Kidney (tissue), 14 donors: ENCODE measurements around the gene ZNF436. TPM values are rescaled to one million over a fixed set of nuclear protein-coding genes. Genes with fewer than 3 reads are reported as not detected.
A peak's percentile ranks its signal among the peaks of the same experiment; 100 is the strongest.
"Not testable (repeated sequence)": the region's sequence is repeated elsewhere in the genome, so short reads cannot be mapped to it uniquely, and the experiment has no call there.

ENCODE experiments used
- DNase-seq, 5 donors: peaks; one replicate each; pipeline ENCODE4 v3.0.0-alpha.2; 2013 to 2020
- FAIRE-seq: peaks from 2 replicates; lab custom pipeline; 2012; peaks lifted over from hg19 to GRCh38; lab: Jason Lieb, UNC
- H3K27ac ChIP-seq, 2 donors: one replicate each; pipeline ENCODE4 v1.7.0; 2013; ENCODE audit warnings: low read depth in 2 of 2, low read length in 2 of 2, inconsistent platforms in 1 of 2
- H3K27me3 ChIP-seq: one replicate; pipeline ENCODE4 v1.7.1; 2013; ENCODE audit warnings: low read length, inconsistent platforms; ENCODE audit not compliant: control insufficient read depth, insufficient read depth
- H3K36me3 ChIP-seq, 3 donors: one replicate each; pipeline versions ENCODE4 v1.7.0 to v1.7.1; 2013; ENCODE audit warnings: low read length in 3 of 3, control low read depth in 1 of 3, inconsistent platforms in 1 of 3; ENCODE audit not compliant: insufficient read depth in 3 of 3, control insufficient read depth in 2 of 3
- H3K4me1 ChIP-seq, 3 donors: one replicate each; pipeline versions ENCODE4 v1.7.0 to v1.7.1; 2013; ENCODE audit warnings: low read length in 3 of 3, inconsistent platforms in 1 of 3, low read depth in 1 of 3; ENCODE audit not compliant: control insufficient read depth in 2 of 3, insufficient read depth in 2 of 3
- H3K4me3 ChIP-seq, 3 donors: one replicate each; pipeline versions ENCODE4 v1.7.0 to v1.8.1; 2013; ENCODE audit warnings: low read length in 3 of 3, control low read depth in 1 of 3, inconsistent platforms in 1 of 3
- H3K9ac ChIP-seq, 3 donors: one replicate each; pipeline versions ENCODE4 v1.7.0 to v1.7.1; 2013; ENCODE audit warnings: low read length in 3 of 3, control low read depth in 1 of 3, inconsistent platforms in 1 of 3
- H3K9me3 ChIP-seq, 3 donors: one replicate each; pipeline versions ENCODE4 v1.7.0 to v1.7.1; 2013; ENCODE audit warnings: low read length in 3 of 3, control low read depth in 1 of 3, inconsistent platforms in 1 of 3; ENCODE audit not compliant: control insufficient read depth in 2 of 3, insufficient read depth in 1 of 3
- intact Hi-C: fragments of 100-400 bp; cut with DNase I; formaldehyde crosslinking; loops from one replicate; pipeline ENCODE4 v1.11.1; 2022
- polyA plus RNA-seq: library from polyadenylated mRNA; stranded (reverse); fragments of 350-450 nt; fragmentation: Illumina TruSeq; extraction: RNeasy Lipid Tissue Mini Kit (QIAGEN cat#74804); gene quantifications from one replicate; pipeline ENCODE4 v1.2.3, GENCODE V29; 2014; ENCODE audit warnings: low read depth, low replicate concordance; ENCODE audit not compliant: insufficient read depth
- total RNA-seq: library from RNA; stranded (reverse); fragmentation: NEBNext Ultra II Directional; extraction: Animal tissue kit (Norgen Biotek cat#: 25700); gene quantifications from one replicate; pipeline ENCODE4 v1.2.1, GENCODE V29; 2021
- TF ChIP-seq, protein P1 (sequence below): IDR thresholded peaks from 3 replicates; pipeline ENCODE4 v1.5.1; 2012; ENCODE audit warnings: mild to moderate bottlenecking, moderate library complexity, borderline replicate concordance; ENCODE audit not compliant: insufficient read depth; ENCODE audit errors: extremely low read depth
- donor health status: control.
- donor health status: control.
- donor health status: control.
- donor health status: control.
- donor health status: control.
- donor health status: DM: yes; HTN: yes; CAD: no.
- donor health status: Normal renal cell carcinoma (clear cell type).

The ZNF436 gene
- total and polyA plus RNA-seq, 2 donors from 2014 or later = 4.6 to 19.8 TPM

GRCh38 chr1:23383577-23384311 is 14.1 kb upstream of the ZNF436 start:
- TF ChIP-seq, protein P1, sequence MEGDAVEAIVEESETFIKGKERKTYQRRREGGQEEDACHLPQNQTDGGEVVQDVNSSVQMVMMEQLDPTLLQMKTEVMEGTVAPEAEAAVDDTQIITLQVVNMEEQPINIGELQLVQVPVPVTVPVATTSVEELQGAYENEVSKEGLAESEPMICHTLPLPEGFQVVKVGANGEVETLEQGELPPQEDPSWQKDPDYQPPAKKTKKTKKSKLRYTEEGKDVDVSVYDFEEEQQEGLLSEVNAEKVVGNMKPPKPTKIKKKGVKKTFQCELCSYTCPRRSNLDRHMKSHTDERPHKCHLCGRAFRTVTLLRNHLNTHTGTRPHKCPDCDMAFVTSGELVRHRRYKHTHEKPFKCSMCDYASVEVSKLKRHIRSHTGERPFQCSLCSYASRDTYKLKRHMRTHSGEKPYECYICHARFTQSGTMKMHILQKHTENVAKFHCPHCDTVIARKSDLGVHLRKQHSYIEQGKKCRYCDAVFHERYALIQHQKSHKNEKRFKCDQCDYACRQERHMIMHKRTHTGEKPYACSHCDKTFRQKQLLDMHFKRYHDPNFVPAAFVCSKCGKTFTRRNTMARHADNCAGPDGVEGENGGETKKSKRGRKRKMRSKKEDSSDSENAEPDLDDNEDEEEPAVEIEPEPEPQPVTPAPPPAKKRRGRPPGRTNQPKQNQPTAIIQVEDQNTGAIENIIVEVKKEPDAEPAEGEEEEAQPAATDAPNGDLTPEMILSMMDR = no peak
- Histone ChIP-seq H3K27ac (no peak overlapping the region), H3K9me3 (no peaks in the 10 kb centered on the region), H3K36me3 (peaks cover 0 to 11% (median 10%) of the 10 kb centered on the region in 3 donors), H3K4me3 (no peak overlapping the region), H3K27me3 (no peaks in the 10 kb centered on the region), H3K4me1 (peaks cover 0 to 2% (median 0%) of the 10 kb centered on the region in 3 donors), H3K9ac (no peak overlapping the region)
- peak in 1 of 5 donors; percentile 44 for DNase-seq
- no peak for FAIRE-seq
- intact Hi-C loops = no loop called here

- TF ChIP-seq, protein P1 = no peak
- no peak for DNase-seq
- H3K9ac ChIP-seq = no peak overlapping the region
- H3K4me1 ChIP-seq = peaks cover 0 to 8% (median 0%) of the 10 kb centered on the region in 3 donors
- no peak overlapping the region for H3K27ac ChIP-seq
- H3K27me3 ChIP-seq = no peaks in the 10 kb centered on the region
- peaks cover 0 to 16% (median 7%) of the 10 kb centered on the region in 3 donors for H3K36me3 ChIP-seq
- H3K4me3 ChIP-seq = no peak overlapping the region
- intact Hi-C loops = no loop called here
- FAIRE-seq = no peak
- H3K9me3 ChIP-seq = no peaks in the 10 kb centered on the region
Measured at GRCh38 chr1:23381233-23381885, 11.7 kb upstream of the ZNF436 start.

GRCh38 chr1:23380719-23381118 is 11.1 kb upstream of the ZNF436 start:
- no peak for FAIRE-seq
- Histone ChIP-seq H3K27me3 (no peaks in the 10 kb centered on the region), H3K4me3 (no peak overlapping the region), H3K9me3 (no peaks in the 10 kb centered on the region), H3K27ac (no peak overlapping the region), H3K9ac (no peak overlapping the region), H3K4me1 (peaks cover 0 to 8% (median 0%) of the 10 kb centered on the region in 3 donors), H3K36me3 (peaks cover 0 to 16% (median 7%) of the 10 kb centered on the region in 3 donors)
- no peak for DNase-seq
- intact Hi-C loops = no loop called here
- TF ChIP-seq, protein P1 = no peak

GRCh38 chr1:23380236-23380635 is 10.6 kb upstream of the ZNF436 start:
- H3K36me3 ChIP-seq = peaks cover 0 to 16% (median 4%) of the 10 kb centered on the region in 3 donors
- H3K27ac ChIP-seq, intact Hi-C loops: not testable (repeated sequence)

More at GRCh38 chr1:23380236-23380635, 10.6 kb upstream of the ZNF436 start:
- not testable (repeated sequence) for FAIRE-seq, H3K4me1 ChIP-seq, H3K9me3 ChIP-seq, H3K27me3 ChIP-seq, H3K9ac ChIP-seq, DNase-seq, H3K4me3 ChIP-seq
